ENCODE data around the gene MVB12B.

DNA sequence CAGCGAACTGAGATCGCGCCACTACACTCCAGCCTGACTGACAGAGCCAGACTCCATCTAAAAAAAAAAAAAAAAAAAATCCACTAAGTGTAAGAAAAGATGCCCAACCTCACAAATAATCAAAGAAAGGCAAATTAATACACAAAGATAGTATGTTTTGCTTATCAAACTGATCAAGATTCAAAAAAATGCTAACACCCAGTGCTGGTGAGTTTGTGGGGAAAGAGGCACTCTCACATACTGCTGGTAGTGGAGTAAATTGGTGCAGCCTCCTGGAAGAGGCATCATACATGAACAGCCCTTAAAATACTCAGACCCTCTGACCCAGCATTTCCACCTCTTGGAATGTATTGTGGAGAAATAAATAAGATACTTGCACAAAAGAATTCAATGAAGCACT, 216.9 kb downstream of the MVB12B start:
- TF ChIP-seq, protein P1, sequence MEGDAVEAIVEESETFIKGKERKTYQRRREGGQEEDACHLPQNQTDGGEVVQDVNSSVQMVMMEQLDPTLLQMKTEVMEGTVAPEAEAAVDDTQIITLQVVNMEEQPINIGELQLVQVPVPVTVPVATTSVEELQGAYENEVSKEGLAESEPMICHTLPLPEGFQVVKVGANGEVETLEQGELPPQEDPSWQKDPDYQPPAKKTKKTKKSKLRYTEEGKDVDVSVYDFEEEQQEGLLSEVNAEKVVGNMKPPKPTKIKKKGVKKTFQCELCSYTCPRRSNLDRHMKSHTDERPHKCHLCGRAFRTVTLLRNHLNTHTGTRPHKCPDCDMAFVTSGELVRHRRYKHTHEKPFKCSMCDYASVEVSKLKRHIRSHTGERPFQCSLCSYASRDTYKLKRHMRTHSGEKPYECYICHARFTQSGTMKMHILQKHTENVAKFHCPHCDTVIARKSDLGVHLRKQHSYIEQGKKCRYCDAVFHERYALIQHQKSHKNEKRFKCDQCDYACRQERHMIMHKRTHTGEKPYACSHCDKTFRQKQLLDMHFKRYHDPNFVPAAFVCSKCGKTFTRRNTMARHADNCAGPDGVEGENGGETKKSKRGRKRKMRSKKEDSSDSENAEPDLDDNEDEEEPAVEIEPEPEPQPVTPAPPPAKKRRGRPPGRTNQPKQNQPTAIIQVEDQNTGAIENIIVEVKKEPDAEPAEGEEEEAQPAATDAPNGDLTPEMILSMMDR (IDR thresholded peaks at IDR 0.05; ENCODE audit: control extremely low read depth in 1 of 3, insufficient read depth in 1 of 3, low read depth in 1 of 3, low read length in 3 of 3): no peak
- TF ChIP-seq RFX5 (IDR thresholded peaks at IDR 0.05; ENCODE audit: borderline replicate concordance, low read depth, low read length) (no peak), BCL11A (IDR thresholded peaks at IDR 0.05; ENCODE audit: low read depth in 2 of 2, low read length in 2 of 2) (no peak)
